D721Med (cell line): ENCODE measurements around the gene MARS1.
"Not testable (repeated sequence)": the region's sequence is repeated elsewhere in the genome, so short reads cannot be mapped to it uniquely, and the experiment has no call there.

Experiments
- DNase-seq: peaks from one replicate; pipeline ENCODE4 v3.0.0; 2011; ENCODE audit warnings: low spot score; ENCODE audit not compliant: insufficient read length
- FAIRE-seq: peaks from 2 replicates; lab custom pipeline; 2011; peaks lifted over from hg19 to GRCh38; lab: Jason Lieb, UNC
- CTCF ChIP-seq: IDR thresholded peaks from 2 replicates; pipeline ENCODE4 v1.5.1; 2012; ENCODE audit warnings: mild to moderate bottlenecking, control low read depth; ENCODE audit not compliant: insufficient read depth; ENCODE audit errors: missing control alignments

MARS1 gene

GRCh38 chr12:57554453-57554852, 66.6 kb downstream of the MARS1 start:
- no peak for TF ChIP-seq CTCF
- FAIRE-seq (no peak), DNase-seq (no peak)

GRCh38 chr12:57554897-57555296, 67.0 kb downstream of the MARS1 start:
- no peak for TF ChIP-seq CTCF
- DNase-seq (no peak), FAIRE-seq (no peak)

- TF ChIP-seq CTCF: no peak
- DNase-seq (no peak), FAIRE-seq (no peak)
These were observed 71.0 kb downstream of the MARS1 start for GRCh38 chr12:57558864-57559263.

GRCh38 chr12:57560516-57560915, 72.6 kb downstream of the MARS1 start:
- no peak for TF ChIP-seq CTCF
- no peak for DNase-seq
- no peak for FAIRE-seq

- not testable (repeated sequence) for DNase-seq, FAIRE-seq
These were observed 73.2 kb downstream of the MARS1 start for GRCh38 chr12:57561117-57561516.

- DNase-seq: no peak
- no peak for FAIRE-seq
- no peak for TF ChIP-seq CTCF
These were observed 75.5 kb downstream of the MARS1 start for GRCh38 chr12:57563358-57563757.

- no peak for TF ChIP-seq CTCF
- no peak for DNase-seq
- FAIRE-seq: no peak
These were observed 76.4 kb downstream of the MARS1 start for GRCh38 chr12:57564178-57564740.
